ENCODE measurements around the gene DLL4. TPM values are rescaled to one million over a fixed set of nuclear protein-coding genes. Genes with fewer than 3 reads are reported as not detected.
A peak's percentile ranks its signal among the peaks of the same experiment; 100 is the strongest.

Gene DLL4
- total and polyA plus RNA-seq, 2 donors (not counting 1 experiment from before 2014, with no cell fraction given), result 0.07 to 0.30 TPM

DNA sequence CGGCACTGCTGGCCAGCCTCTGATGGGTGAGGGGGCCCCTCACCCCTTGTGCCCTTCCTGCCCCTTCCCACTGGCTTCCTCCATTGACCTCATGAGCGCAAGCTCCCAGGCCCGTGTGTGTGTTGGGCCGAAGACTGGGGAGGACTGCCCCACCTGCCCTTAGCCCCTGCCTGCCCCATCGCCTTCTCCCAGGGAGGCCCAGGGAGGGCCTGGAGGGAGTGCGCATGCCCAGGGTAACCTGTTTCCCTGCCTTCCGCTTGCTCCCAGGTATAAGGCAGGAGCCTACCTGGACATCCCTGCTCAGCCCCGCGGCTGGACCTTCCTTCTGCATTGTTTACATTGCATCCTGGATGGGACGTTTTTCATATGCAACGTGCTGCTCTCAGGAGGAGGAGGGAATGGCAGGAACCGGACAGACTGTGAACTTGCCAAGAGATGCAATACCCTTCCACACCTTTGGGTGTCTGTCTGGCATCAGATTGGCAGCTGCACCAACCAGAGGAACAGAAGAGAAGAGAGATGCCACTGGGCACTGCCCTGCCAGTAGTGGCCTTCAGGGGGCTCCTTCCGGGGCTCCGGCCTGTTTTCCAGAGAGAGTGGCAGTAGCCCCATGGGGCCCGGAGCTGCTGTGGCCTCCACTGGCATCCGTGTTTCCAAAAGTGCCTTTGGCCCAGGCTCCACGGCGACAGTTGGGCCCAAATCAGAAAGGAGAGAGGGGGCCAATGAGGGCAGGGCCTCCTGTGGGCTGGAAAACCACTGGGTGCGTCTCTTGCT is 8.8 kb downstream of the DLL4 start:
- Mint-ChIP-seq H3K4me1 (peaks cover 29% of the 10 kb centered on the region), H3K4me3 (no peak overlapping the region), H3K27ac (no peak overlapping the region), H3K9me3 (ENCODE audit: insufficient read depth) (no peaks in the 10 kb centered on the region), H3K27me3 (peaks cover 7% of the 10 kb centered on the region)
- Histone ChIP-seq H3K27ac (ENCODE audit: low read length in 2 of 2) (no peak overlapping the region), H3K9ac (ENCODE audit: low read length) (no peak overlapping the region), H3K36me3 (replicated peaks in 1 of 2; ENCODE audit: control extremely low read depth in 1 of 2, control insufficient read depth in 1 of 2, extremely low read depth in 1 of 2, insufficient read depth in 2 of 2, low read length in 1 of 2) (no peaks in the 10 kb centered on the region), H3K27me3 (replicated peaks in 1 of 4; ENCODE audit: control extremely low read depth in 1 of 4, control insufficient read depth in 3 of 4, insufficient read depth in 4 of 4, low read length in 3 of 4) (peaks cover 0 to 6% (median 3%) of the 10 kb centered on the region in 4 experiments), H3K4me1 (ENCODE audit: control insufficient read depth in 2 of 2, insufficient read depth in 2 of 2, low read length in 2 of 2) (peaks cover 27 to 29% of the 10 kb centered on the region in 2 donors), H4K20me1 (ENCODE audit: control insufficient read depth, insufficient read depth, low read length, poor library complexity, severe bottlenecking) (no peaks in the 10 kb centered on the region), H2AFZ (ENCODE audit: insufficient read depth, low read depth, low read length, poor library complexity, severe bottlenecking) (no peak overlapping the region), H3K79me2 (ENCODE audit: control insufficient read depth, insufficient read depth, low read length) (no peaks in the 10 kb centered on the region), H3K4me3 (ENCODE audit: control extremely low read depth in 1 of 5, extremely low read depth in 1 of 5, insufficient read depth in 1 of 5, low read depth in 2 of 5, low read length in 4 of 5) (no peak overlapping the region), H3K9me3 (ENCODE audit: control extremely low read depth in 1 of 3, control insufficient read depth in 2 of 3, insufficient read depth in 1 of 3, low read length in 2 of 3) (no peaks in the 10 kb centered on the region), H3K4me2 (replicated peaks; ENCODE audit: low read depth, low read length, poor library complexity, severe bottlenecking) (no peak overlapping the region)
- 88% methylated on average over 17 of the region's 19 CpGs for WGBS (ENCODE audit: insufficient coverage)
- DNase-seq (no peak), ATAC-seq (ENCODE audit: low read depth) (no peak)
- CTCF ChIA-PET, result interaction anchor here (0.6 kb wide), 1 partner anchor 131 kb away, joined by 5 read pairs; no protein-coding TSS in a partner anchor
- POLR2A ChIA-PET, result no interaction called here
- intact Hi-C loops (cut with micrococcal nuclease), result no loop called here
- no peak for TF ChIP-seq EZH2 (IDR thresholded peaks at IDR 0.05; ENCODE audit: borderline replicate concordance, insufficient read depth, low read depth, low read length, poor library complexity, severe bottlenecking)
- TF ChIP-seq, protein P1, sequence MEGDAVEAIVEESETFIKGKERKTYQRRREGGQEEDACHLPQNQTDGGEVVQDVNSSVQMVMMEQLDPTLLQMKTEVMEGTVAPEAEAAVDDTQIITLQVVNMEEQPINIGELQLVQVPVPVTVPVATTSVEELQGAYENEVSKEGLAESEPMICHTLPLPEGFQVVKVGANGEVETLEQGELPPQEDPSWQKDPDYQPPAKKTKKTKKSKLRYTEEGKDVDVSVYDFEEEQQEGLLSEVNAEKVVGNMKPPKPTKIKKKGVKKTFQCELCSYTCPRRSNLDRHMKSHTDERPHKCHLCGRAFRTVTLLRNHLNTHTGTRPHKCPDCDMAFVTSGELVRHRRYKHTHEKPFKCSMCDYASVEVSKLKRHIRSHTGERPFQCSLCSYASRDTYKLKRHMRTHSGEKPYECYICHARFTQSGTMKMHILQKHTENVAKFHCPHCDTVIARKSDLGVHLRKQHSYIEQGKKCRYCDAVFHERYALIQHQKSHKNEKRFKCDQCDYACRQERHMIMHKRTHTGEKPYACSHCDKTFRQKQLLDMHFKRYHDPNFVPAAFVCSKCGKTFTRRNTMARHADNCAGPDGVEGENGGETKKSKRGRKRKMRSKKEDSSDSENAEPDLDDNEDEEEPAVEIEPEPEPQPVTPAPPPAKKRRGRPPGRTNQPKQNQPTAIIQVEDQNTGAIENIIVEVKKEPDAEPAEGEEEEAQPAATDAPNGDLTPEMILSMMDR (IDR thresholded peaks at IDR 0.05), result peak; percentile 34

DNA sequence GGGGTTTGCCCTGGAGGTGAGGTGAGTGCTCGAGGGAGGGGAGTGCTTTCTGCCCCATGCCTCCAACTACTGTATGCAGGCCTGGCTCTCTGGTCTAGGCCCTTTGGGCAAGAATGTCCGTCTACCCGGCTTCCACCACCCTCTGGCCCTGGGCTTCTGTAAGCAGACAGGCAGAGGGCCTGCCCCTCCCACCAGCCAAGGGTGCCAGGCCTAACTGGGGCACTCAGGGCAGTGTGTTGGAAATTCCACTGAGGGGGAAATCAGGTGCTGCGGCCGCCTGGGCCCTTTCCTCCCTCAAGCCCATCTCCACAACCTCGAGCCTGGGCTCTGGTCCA is 9.4 kb downstream of the DLL4 start:
- Histone ChIP-seq H3K9ac (ENCODE audit: low read length) (no peak overlapping the region), H4K20me1 (ENCODE audit: control insufficient read depth, insufficient read depth, low read length, poor library complexity, severe bottlenecking) (no peaks in the 10 kb centered on the region), H3K4me1 (ENCODE audit: control insufficient read depth in 2 of 2, insufficient read depth in 2 of 2, low read length in 2 of 2) (peaks cover 31 to 34% of the 10 kb centered on the region in 2 donors), H3K4me3 (ENCODE audit: control extremely low read depth in 1 of 5, extremely low read depth in 1 of 5, insufficient read depth in 1 of 5, low read depth in 2 of 5, low read length in 4 of 5) (no peak overlapping the region), H3K79me2 (ENCODE audit: control insufficient read depth, insufficient read depth, low read length) (no peaks in the 10 kb centered on the region), H3K9me3 (ENCODE audit: control extremely low read depth in 1 of 3, control insufficient read depth in 2 of 3, insufficient read depth in 1 of 3, low read length in 2 of 3) (no peaks in the 10 kb centered on the region), H3K27me3 (replicated peaks in 1 of 4; ENCODE audit: control extremely low read depth in 1 of 4, control insufficient read depth in 3 of 4, insufficient read depth in 4 of 4, low read length in 3 of 4) (peaks cover 0 to under 1% (median under 1%) of the 10 kb centered on the region in 4 experiments), H3K36me3 (replicated peaks in 1 of 2; ENCODE audit: control extremely low read depth in 1 of 2, control insufficient read depth in 1 of 2, extremely low read depth in 1 of 2, insufficient read depth in 2 of 2, low read length in 1 of 2) (no peaks in the 10 kb centered on the region), H3K4me2 (replicated peaks; ENCODE audit: low read depth, low read length, poor library complexity, severe bottlenecking) (no peak overlapping the region), H2AFZ (ENCODE audit: insufficient read depth, low read depth, low read length, poor library complexity, severe bottlenecking) (no peak overlapping the region), H3K27ac (ENCODE audit: low read length in 2 of 2) (no peak overlapping the region)
- peaks cover 2% of the 10 kb centered on the region for H3K27me3 Mint-ChIP-seq
- no peaks in the 10 kb centered on the region for H3K9me3 Mint-ChIP-seq (ENCODE audit: insufficient read depth)
- WGBS (ENCODE audit: insufficient coverage), result 80% methylated on average over 2 of the region's 6 CpGs
- POLR2A ChIA-PET, result no interaction called here
- no peak for ATAC-seq (ENCODE audit: low read depth)
- no peak for DNase-seq
- H3K4me1 Mint-ChIP-seq, result peaks cover 32% of the 10 kb centered on the region
- intact Hi-C loops (cut with micrococcal nuclease), result no loop called here
- CTCF ChIA-PET, result interaction anchor here (5.0 kb wide), 1 partner anchor 14 kb away, joined by 49 read pairs; the partner anchor contains the start of gene CHAC1
- TF ChIP-seq, protein P1 (IDR thresholded peaks at IDR 0.05), result no peak
- TF ChIP-seq EZH2 (IDR thresholded peaks at IDR 0.05; ENCODE audit: borderline replicate concordance, insufficient read depth, low read depth, low read length, poor library complexity, severe bottlenecking), result no peak
- H3K4me3 Mint-ChIP-seq, result no peak overlapping the region
- no peak overlapping the region for H3K27ac Mint-ChIP-seq
